ENCODE data around the gene NECTIN1.

DNA sequence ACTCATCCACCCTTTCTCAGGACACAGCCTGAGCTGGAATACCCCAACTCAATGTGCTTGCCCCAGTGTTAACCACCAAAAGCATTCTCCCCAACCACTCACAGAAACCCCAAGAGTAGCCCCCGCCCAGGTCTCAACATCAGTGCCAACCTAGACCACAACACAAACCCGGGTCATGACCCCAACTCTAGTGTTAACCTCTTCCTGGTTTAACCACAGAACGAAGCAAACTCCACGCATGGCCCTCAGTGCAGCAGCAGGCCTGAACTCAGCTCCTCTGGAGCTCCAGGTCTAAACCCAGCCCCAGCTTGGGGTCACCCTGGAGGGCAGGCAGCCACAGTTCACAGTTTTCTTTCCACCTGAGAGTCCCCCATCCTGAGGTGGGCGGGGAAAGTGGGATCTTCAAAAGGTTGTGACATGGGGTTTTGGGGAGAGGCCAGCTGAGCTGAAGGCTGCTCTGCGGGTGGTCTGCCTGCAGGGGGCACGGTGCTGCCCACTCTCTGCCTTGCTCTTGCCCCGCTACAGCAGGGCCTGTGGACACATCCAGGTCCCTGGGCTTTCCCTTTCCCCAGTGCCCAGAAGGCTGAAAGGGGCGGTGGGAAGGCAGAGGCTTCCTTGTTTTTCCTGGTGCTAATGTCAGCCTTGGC is 37.9 kb downstream of the NECTIN1 start:
- no peak for TF ChIP-seq FOS (IDR thresholded peaks at IDR 0.05; ENCODE audit: borderline replicate concordance, insufficient read depth, low read length)
- no peak for TF ChIP-seq EZH2 (IDR thresholded peaks at IDR 0.05; ENCODE audit: borderline replicate concordance, low read depth, low read length, severe bottlenecking)
- TF ChIP-seq POLR2AphosphoS5 (IDR thresholded peaks at IDR 0.05; ENCODE audit: insufficient read depth, low read depth, low read length) = no peak
- no peak for TF ChIP-seq POLR2A (IDR thresholded peaks at IDR 0.05; ENCODE audit: low read depth, low read length)
- TF ChIP-seq, protein P1, sequence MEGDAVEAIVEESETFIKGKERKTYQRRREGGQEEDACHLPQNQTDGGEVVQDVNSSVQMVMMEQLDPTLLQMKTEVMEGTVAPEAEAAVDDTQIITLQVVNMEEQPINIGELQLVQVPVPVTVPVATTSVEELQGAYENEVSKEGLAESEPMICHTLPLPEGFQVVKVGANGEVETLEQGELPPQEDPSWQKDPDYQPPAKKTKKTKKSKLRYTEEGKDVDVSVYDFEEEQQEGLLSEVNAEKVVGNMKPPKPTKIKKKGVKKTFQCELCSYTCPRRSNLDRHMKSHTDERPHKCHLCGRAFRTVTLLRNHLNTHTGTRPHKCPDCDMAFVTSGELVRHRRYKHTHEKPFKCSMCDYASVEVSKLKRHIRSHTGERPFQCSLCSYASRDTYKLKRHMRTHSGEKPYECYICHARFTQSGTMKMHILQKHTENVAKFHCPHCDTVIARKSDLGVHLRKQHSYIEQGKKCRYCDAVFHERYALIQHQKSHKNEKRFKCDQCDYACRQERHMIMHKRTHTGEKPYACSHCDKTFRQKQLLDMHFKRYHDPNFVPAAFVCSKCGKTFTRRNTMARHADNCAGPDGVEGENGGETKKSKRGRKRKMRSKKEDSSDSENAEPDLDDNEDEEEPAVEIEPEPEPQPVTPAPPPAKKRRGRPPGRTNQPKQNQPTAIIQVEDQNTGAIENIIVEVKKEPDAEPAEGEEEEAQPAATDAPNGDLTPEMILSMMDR (IDR thresholded peaks at IDR 0.05; ENCODE audit: extremely low read depth in 1 of 2, insufficient read depth in 1 of 2, low read depth in 1 of 2, low read length in 2 of 2) = peak; percentile 4 to 27
- TF ChIP-seq, protein P2, sequence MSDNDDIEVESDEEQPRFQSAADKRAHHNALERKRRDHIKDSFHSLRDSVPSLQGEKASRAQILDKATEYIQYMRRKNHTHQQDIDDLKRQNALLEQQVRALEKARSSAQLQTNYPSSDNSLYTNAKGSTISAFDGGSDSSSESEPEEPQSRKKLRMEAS (IDR thresholded peaks at IDR 0.05; ENCODE audit: insufficient read depth, insufficient read length) = no peak
- TF ChIP-seq GATA2 (IDR thresholded peaks at IDR 0.05; ENCODE audit: insufficient read depth, insufficient read length, low read depth, low read length) = no peak
- no peak for TF ChIP-seq JUN (IDR thresholded peaks at IDR 0.05; ENCODE audit: borderline replicate concordance, insufficient read depth, insufficient read length, low read depth)
- no peak for TF ChIP-seq MYC (IDR thresholded peaks at IDR 0.05; ENCODE audit: low read depth, low read length)

Data from endothelial cell of umbilical vein (primary cell).